Fibroblast of pulmonary artery (primary cell): ENCODE data around the gene PSMC3.

Experiments used
- DNase-seq: peaks from one replicate; pipeline ENCODE4 v3.0.0-alpha.2; 2010; ENCODE audit warnings: low read depth
- H3K4me3 ChIP-seq: replicated peaks from 2 replicates; pipeline ENCODE4 v1.5.1; 2011; ENCODE audit warnings: low read depth, mild to moderate bottlenecking, control low read depth, low read length, moderate library complexity
- TF ChIP-seq, protein P1 (sequence below): IDR thresholded peaks from 2 replicates; pipeline ENCODE4 v1.5.1; 2011; ENCODE audit warnings: mild to moderate bottlenecking, control low read depth, low read length, inconsistent platforms; ENCODE audit errors: missing control alignments

The PSMC3 gene

DNA sequence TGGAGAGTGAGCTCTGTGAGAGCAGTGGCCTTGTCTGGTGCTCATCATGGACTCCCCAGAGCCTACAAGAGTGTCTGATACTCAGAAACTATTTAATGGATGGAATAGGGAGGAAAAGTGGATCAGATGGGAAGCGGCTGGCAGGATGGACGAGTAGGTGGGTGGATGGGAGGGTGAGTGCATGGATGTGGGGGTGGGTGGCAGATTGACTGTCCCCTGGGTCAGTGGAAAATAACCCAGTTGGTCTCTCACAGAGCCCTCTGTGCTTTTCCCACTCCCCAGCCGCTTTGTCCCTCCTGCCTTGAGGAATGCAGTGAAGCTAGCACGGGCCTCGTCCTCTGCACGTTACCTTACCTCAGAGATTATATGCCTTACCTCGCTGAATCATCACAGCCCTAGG is 53.8 kb downstream of the PSMC3 start:
- DNase-seq, result no peak
- TF ChIP-seq, protein P1, sequence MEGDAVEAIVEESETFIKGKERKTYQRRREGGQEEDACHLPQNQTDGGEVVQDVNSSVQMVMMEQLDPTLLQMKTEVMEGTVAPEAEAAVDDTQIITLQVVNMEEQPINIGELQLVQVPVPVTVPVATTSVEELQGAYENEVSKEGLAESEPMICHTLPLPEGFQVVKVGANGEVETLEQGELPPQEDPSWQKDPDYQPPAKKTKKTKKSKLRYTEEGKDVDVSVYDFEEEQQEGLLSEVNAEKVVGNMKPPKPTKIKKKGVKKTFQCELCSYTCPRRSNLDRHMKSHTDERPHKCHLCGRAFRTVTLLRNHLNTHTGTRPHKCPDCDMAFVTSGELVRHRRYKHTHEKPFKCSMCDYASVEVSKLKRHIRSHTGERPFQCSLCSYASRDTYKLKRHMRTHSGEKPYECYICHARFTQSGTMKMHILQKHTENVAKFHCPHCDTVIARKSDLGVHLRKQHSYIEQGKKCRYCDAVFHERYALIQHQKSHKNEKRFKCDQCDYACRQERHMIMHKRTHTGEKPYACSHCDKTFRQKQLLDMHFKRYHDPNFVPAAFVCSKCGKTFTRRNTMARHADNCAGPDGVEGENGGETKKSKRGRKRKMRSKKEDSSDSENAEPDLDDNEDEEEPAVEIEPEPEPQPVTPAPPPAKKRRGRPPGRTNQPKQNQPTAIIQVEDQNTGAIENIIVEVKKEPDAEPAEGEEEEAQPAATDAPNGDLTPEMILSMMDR, result no peak
- no peak overlapping the region for H3K4me3 ChIP-seq

DNA sequence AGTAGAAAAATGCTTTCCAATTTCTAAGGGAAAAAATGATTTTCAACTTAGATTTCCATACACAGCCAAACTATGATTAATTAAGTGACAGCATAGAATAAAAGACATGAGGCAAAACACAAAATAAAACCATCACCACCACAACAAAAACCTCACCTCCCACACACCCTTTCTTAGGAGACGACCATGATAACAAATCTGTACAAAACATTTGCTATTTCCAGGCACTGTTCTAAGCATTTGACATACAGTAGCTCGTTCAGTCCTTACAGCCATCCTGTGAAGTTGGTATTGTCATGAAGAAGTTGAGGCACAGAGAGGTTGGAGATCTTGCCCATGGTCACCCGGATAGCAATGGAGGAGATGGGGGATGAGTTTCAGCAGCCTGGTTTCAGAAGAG is 56.6 kb downstream of the PSMC3 start:
- TF ChIP-seq, protein P1, result no peak
- no peak overlapping the region for H3K4me3 ChIP-seq
- DNase-seq, result no peak
